GM18951 (cell line): ENCODE data around the gene SMIM13.

Experiments used
- POLR2A ChIP-seq: IDR thresholded peaks from 4 replicates; pipeline ENCODE4 v1.6.1; 2011; ENCODE audit warnings: mild to moderate bottlenecking; ENCODE audit not compliant: insufficient read length, insufficient read depth; ENCODE audit errors: extremely low read depth
- in situ Hi-C: fragments of 300-500 bp; cut with MboI; formaldehyde crosslinking; loops from one replicate; pipeline ENCODE4 v1.12.0; 2022; ENCODE audit warnings: low sequenced_read_pairs, mixed read lengths, inconsistent platforms; ENCODE audit not compliant: unreplicated experiment

The SMIM13 gene

DNA sequence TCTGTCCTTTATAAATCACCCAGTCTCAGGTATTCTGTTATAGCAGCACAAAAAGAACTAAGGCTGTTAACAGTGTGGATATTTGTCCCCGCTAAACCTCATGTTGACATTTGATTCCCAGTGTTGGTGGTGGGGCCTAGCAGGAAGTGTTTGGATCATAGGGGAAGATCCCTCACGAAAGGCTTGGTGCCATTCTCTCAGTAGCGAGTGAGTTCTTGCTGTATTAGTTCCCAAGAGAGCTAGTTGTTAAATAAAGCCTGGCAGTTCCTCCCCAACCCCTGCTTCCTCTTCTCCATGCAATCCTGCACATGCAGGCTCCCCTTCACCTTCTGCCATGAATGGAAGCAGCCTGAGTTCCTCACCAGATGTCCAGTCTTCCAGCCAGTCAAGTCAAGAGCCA is 47.7 kb downstream of the SMIM13 start:
- in situ Hi-C loops = loop anchor here (10.0 kb wide), 1 partner anchor 434 kb away; no protein-coding TSS in a partner anchor
- TF ChIP-seq POLR2A = no peak

DNA sequence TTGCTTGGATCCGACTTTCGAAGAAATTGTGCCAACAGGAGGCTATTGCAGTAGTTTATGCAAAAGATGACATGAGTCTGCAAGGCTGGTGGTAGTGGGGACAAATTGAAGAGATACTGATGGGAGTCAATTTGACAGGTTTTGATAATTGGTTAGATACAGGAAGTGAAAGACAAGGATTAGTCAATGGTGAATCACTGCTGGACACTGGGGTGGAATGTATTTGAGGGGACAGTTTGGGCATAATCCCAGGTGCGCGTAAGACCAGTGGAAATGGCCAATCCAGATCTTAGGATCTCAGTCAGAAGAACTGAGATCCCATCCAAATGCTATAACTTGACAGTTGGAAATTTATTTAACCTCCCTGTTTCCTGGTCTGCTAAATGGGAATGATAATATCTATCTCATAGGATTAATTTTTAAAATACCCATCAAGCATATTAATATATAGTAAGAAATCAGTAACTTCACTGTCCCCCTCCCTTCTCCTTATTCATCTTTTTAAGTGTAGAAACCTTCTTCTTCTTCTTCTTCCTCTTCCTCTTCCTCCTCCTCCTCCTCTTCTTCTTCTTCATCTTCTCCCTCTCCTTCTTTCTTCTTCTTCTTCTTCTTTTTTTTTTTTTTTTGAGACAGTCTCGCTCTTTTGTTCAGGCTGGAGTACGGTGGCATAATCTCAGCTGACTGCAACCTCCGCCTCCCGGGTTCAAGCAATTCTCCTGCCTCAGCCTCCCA is 48.8 kb downstream of the SMIM13 start:
- in situ Hi-C loops = loop anchor here (10.0 kb wide), 1 partner anchor 432 kb away; no protein-coding TSS in a partner anchor
- TF ChIP-seq POLR2A = no peak

DNA sequence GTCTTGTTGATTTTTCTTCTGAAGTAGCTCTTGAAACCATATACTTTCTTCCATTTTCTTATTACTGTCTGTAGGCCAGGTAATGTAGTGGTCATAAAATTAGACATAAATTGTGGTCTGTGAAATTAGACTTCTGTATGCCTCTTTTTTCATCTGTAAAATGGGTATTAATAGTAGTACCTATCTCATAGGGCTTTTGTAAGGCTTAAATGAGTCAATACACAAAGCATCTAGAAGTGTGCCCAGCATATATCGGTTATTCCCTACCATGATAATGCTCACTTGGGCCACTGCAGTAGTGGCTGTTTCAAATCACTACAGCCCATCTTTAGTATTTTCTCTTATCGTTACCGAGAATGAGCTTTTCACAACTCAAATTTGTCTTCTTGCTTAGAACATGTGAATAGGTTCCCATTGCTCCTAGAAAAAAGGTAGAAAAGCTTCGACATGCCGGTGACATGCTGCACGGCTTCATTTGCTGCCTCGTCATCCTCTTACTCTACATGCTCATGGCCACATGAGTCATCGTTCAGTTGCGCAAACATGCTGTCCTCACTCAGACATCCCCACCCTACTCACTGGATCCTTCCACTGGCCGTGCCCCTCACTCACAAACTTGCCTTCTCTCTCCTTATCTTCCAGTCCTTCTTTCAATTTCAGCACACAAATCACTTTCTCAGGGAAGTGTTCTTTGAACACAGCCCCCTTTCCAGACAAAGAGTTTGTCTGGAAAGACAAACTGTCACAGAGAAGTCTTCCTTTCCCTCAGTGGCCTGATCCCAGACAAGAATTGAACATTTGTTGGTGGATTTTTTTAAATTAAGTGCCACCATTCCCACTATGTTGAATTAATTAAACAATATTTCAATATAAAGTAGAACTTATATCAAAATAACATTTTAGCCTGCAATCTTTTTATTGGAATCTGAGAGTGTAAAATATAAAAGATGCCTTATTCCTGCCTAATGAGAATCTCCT is 50.0 kb downstream of the SMIM13 start:
- TF ChIP-seq POLR2A = no peak
- in situ Hi-C loops = loop anchor here (10.0 kb wide), 1 partner anchor 431 kb away; no protein-coding TSS in a partner anchor

DNA sequence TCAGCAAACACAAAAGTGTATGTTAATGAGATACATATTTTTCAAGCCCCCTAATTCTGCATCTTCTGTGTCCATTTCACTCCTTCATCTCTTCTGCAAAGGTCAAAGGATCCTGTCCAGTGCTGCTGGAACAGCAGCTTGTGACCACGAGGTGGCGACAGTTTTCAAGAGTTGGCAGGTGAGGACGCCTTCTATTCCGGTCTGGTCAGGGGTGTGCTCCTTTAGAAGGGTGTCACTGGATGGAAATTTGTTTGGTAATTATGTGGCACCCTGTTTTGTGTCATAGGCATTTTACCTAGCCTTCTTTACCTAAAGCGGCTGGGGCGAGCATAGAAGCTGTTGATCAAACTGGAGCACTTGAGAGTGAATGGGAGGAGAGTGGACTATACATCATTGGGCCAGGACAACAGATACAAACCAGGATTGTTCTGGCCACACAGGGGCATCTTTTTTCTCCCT is 50.8 kb downstream of the SMIM13 start:
- no peak for TF ChIP-seq POLR2A
- in situ Hi-C loops = loop anchor here (10.0 kb wide), 1 partner anchor 430 kb away; no protein-coding TSS in a partner anchor

DNA sequence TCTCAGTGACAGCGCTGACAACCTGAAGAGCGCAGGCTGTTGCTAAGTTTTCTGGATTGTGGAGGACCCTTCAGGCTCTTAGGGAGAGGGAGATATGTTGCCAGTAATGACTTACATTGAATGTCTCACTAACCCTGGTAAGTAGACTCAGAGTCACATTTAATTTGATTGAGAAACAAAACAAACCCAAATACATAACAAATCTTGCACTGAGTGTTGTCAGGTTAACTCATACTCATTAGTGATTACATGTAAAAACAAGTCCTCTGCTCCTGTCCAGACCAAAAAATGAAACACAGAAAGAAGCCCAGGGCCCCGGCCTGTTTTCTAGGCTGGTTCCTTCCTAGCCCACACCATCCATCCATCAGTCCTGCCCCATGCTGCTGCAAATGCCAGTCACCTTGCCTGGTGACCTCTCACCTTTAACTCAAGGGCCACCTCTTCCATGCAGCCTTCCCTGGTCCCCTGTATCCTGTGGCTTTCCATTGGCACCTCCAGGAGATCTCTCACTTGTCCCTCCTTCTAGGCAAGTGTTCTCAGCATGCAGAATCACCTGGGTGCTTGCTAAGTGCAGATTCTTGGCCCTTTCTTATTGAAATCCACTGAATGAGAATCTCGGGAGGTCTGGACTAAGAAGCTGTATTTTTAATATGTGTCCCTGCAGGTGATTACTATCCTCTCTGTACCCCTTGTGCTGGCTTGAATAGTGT is 52.6 kb downstream of the SMIM13 start:
- in situ Hi-C loops = loop anchor here (10.0 kb wide), 1 partner anchor 429 kb away; no protein-coding TSS in a partner anchor
- TF ChIP-seq POLR2A = no peak

DNA sequence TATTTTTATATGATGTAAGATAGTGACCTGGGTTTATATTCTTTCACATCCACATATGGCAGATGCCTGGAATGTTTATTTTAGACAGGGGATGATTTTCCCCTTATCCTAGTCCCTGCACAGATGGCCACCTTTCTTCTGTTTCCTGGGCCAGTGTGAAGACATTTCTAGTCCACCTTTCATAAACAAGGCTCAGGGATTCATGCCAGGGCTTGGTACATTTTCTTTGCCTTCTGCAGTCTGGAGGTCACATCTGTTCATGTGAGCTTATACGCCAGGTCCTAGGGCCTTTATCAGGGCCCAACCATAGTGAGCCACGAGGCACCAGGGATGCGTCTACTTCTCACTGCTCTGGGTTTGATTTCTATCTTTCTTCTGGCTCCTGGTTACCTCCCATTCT is 55.9 kb downstream of the SMIM13 start:
- TF ChIP-seq POLR2A = no peak
- in situ Hi-C loops = loop anchor here (10.0 kb wide), 1 partner anchor 425 kb away; no protein-coding TSS in a partner anchor

DNA sequence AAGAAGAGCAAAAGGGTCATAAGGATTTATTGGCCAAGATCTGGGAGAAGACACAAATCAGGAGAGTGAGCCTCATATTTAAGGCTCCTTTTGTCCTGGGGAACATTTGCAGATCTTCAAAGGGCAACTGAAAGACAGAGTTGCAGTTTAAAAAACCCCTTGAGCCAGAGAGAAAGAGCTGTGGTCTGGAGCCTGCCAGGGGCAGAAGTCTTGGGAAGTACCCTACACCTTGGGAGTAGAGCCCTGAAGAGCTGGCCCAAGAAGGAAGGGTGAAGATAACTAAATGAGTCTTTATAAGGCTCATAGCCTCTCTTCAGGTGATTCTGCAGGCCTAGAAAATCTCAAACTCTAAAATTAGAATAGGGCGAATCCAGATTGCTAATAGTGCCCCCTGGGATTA is 57.9 kb downstream of the SMIM13 start:
- no peak for TF ChIP-seq POLR2A
- in situ Hi-C loops = no loop called here

DNA sequence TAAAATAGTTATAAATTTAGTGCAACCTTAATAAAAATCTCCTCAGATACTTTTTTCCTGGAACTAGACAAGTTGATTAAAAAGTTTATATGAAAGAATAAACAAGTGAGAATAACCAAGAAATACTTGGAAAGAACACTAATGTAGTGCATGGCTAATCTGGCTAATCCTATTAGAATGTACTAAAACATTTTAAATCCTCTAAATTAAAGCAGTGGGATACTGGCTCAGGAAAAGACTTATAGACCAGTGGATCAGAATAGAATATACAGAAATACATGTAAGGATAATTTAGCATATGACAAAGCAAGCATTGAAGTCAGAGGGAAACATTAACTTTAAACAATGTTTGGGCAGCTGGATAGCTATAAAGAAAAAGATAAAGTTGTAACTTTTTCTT is 58.9 kb downstream of the SMIM13 start:
- TF ChIP-seq POLR2A = no peak
- in situ Hi-C loops = no loop called here

DNA sequence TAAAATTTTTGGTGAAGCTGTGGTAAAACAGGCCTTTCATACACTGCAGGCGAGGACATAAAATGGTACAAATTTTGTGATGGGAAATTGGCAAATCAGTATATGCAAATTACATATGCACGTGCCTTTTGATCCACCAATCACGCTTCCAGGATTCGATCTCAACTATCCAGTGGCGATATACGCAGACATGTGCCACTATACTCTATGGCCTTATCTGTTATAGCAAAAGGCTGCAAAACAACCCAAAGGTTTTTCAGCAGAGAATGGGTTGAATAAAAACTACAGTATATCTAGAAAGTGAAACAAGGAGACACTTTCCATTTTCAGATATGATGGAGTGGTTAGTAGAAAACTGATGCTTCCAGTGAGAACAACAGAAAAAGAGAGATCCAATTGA is 59.8 kb downstream of the SMIM13 start:
- TF ChIP-seq POLR2A = no peak
- in situ Hi-C loops = no loop called here

DNA sequence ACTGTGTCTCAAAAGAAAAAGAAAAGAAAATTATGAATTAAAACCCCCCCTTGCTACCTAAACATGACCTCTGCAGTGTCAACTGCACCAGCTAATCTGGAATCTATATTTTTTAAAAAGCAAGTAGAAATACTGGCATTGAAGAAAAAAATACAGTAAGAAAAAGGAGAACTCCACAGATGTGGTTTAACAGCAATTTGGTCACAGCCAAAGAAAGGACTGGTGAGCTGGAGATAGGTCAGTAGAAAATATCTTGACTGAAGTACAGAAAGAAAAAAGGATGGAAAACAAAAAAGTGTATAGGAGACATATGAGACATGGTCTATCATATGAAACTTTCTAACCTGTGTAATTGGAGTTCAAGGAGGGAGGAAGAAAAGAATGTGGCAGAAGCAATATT is 62.0 kb downstream of the SMIM13 start:
- no peak for TF ChIP-seq POLR2A
- in situ Hi-C loops = no loop called here

DNA sequence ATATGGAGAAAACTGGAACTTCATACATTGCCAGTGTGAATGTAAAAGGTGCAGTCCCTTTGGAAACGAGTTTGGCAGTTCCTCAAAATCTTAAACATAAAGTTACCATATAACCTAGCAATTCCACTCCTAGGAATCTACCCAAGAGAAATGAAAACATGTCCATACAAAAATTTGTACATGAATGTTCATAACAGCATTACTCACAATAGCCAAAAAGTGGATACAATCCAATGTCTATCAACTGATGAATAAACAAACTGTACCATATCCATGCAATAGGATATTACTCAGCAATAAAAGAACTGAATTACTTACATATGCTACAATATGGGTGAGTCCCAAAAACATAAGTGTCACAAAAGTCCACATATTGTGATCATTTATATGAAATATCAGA is 66.6 kb downstream of the SMIM13 start:
- in situ Hi-C loops = loop anchor here (10.0 kb wide), 1 partner anchor 335 kb away; no protein-coding TSS in a partner anchor
- TF ChIP-seq POLR2A = no peak
